Chondrocyte (in vitro differentiated cells): ENCODE data around the gene SGPL1. TPM values are rescaled to one million over a fixed set of nuclear protein-coding genes. Genes with fewer than 3 reads are reported as not detected.

Experiments used
- DNase-seq: peaks from one replicate; pipeline ENCODE4 v3.0.0; 2021; ENCODE audit warnings: mixed read lengths, low spot score
- H3K27ac Mint-ChIP-seq: one replicate; pipeline ENCODE4 v1.8.0; 2021; ENCODE audit warnings: mild to moderate bottlenecking, moderate library complexity, mixed read lengths; ENCODE audit not compliant: unreplicated experiment
- H3K27me3 Mint-ChIP-seq: 2 replicates; pipeline ENCODE4 v1.8.0; 2021; ENCODE audit warnings: low read depth, mixed read lengths
- H3K36me3 Mint-ChIP-seq: 2 replicates; pipeline ENCODE4 v1.8.0; 2021; ENCODE audit warnings: low read depth, mixed read lengths
- H3K4me1 Mint-ChIP-seq: 2 replicates; pipeline ENCODE4 v1.8.0; 2021; ENCODE audit warnings: low read depth, mild to moderate bottlenecking, mixed read lengths
- H3K4me3 Mint-ChIP-seq: one replicate; pipeline ENCODE4 v1.8.0; 2021; ENCODE audit warnings: mild to moderate bottlenecking, moderate library complexity, mixed read lengths; ENCODE audit not compliant: unreplicated experiment
- H3K9me3 Mint-ChIP-seq: 2 replicates; pipeline ENCODE4 v1.8.0; 2021; ENCODE audit warnings: low read depth, mixed read lengths
- CTCF ChIP-seq: fragments of 200-600 bp; sonication (generic); IDR thresholded peaks from 2 replicates; pipeline ENCODE4 v1.5.0; 2021; ENCODE audit warnings: antibody characterized with exemption, mild to moderate bottlenecking, moderate library complexity
- total RNA-seq: library from RNA; stranded (reverse); gene quantifications from 3 replicates; pipeline ENCODE4 v1.2.1, GENCODE V29; 2021

Gene SGPL1
- total RNA-seq, 1 donor from 2014 or later: 71.8 TPM

GRCh38 chr10:70774810-70775678 is 40.7 kb upstream of the SGPL1 start:
- no peak overlapping the region for H3K4me3 Mint-ChIP-seq
- H3K27ac Mint-ChIP-seq: no peak overlapping the region
- TF ChIP-seq CTCF: no peak
- H3K4me1 Mint-ChIP-seq: no peaks in the 10 kb centered on the region
- no peak for DNase-seq
- H3K27me3 Mint-ChIP-seq: peaks cover 2% of the 10 kb centered on the region
- H3K36me3 Mint-ChIP-seq: no peaks in the 10 kb centered on the region
- no peaks in the 10 kb centered on the region for H3K9me3 Mint-ChIP-seq

- Mint-ChIP-seq H3K4me3 (no peak overlapping the region), H3K27ac (no peak overlapping the region), H3K4me1 (no peaks in the 10 kb centered on the region), H3K27me3 (peaks cover 2% of the 10 kb centered on the region), H3K36me3 (no peaks in the 10 kb centered on the region), H3K9me3 (no peaks in the 10 kb centered on the region)
- no peak for TF ChIP-seq CTCF
- DNase-seq: no peak
Measured at GRCh38 chr10:70775679-70776454, 39.9 kb upstream of the SGPL1 start.

GRCh38 chr10:70776455-70777005 is 39.2 kb upstream of the SGPL1 start:
- Mint-ChIP-seq H3K9me3 (no peaks in the 10 kb centered on the region), H3K36me3 (no peaks in the 10 kb centered on the region), H3K4me3 (no peak overlapping the region), H3K27ac (no peak overlapping the region), H3K4me1 (no peaks in the 10 kb centered on the region), H3K27me3 (peaks cover 2% of the 10 kb centered on the region)
- DNase-seq: no peak
- TF ChIP-seq CTCF: no peak

- Mint-ChIP-seq H3K4me3 (no peak overlapping the region), H3K4me1 (no peaks in the 10 kb centered on the region), H3K9me3 (no peaks in the 10 kb centered on the region), H3K27ac (no peak overlapping the region), H3K27me3 (no peaks in the 10 kb centered on the region), H3K36me3 (no peaks in the 10 kb centered on the region)
- no peak for DNase-seq
- no peak for TF ChIP-seq CTCF
Measured at GRCh38 chr10:70777063-70777875, 38.5 kb upstream of the SGPL1 start.
